Breast epithelium (tissue), 4 donors: Measurements from ENCODE around the gene OLFML2A. TPM values are rescaled to one million over a fixed set of nuclear protein-coding genes. Genes with fewer than 3 reads are reported as not detected.

Experiments used
- DNase-seq, 2 donors: peaks; one replicate each; pipeline ENCODE4 v3.0.0-alpha.2; 2019; ENCODE audit warnings: low spot score in 2 of 2
- H3K27ac ChIP-seq, 2 donors: fragments of 200-600 bp; sonication (generic) in 1 of 2; one replicate each; pipeline ENCODE4 v1.5.1; 2016 to 2019; ENCODE audit warnings: mild to moderate bottlenecking in 1 of 2
- H3K27me3 ChIP-seq, 2 donors: fragments of 200-600 bp; sonication (generic) in 1 of 2; one replicate each; pipeline versions ENCODE4 v1.5.1 to v1.6.0; 2017 to 2019; ENCODE audit warnings: control low read depth in 1 of 2, mild to moderate bottlenecking in 1 of 2
- H3K36me3 ChIP-seq: fragments of 200-600 bp; one replicate; pipeline ENCODE4 v1.5.1; 2019
- H3K4me1 ChIP-seq, 2 donors: fragments of 200-600 bp; sonication (generic); one replicate each; pipeline ENCODE4 v1.5.1; 2016 to 2019; ENCODE audit warnings: control low read depth in 1 of 2
- H3K4me3 ChIP-seq, 3 donors: fragments of 200-600 bp; sonication (generic); 1 replicate in 2 of 3; 2 replicates in 1 of 3; pipeline ENCODE4 v1.5.1; 2016 to 2019; ENCODE audit warnings: mild to moderate bottlenecking in 3 of 3, moderate library complexity in 2 of 3
- H3K9me3 ChIP-seq, 2 donors: fragments of 200-600 bp; sonication (generic) in 1 of 2; one replicate each; pipeline ENCODE4 v1.5.1; 2016 to 2019; ENCODE audit warnings: control low read depth in 1 of 2
- POLR2A ChIP-seq: fragments of 450-650 bp; IDR thresholded peaks from one replicate; pipeline ENCODE4 v1.6.1; 2016; ENCODE audit warnings: antibody characterized with exemption, mild to moderate bottlenecking, moderate library complexity
- POLR2AphosphoS5 ChIP-seq, 3 donors: sonication (generic); formaldehyde crosslinking; IDR thresholded peaks; one replicate each; pipeline ENCODE4 v1.6.1; 2017; ENCODE audit warnings: antibody characterized with exemption in 3 of 3
- intact Hi-C: fragments of 100-400 bp; cut with DNase I; formaldehyde crosslinking; loops from one replicate; pipeline ENCODE4 v1.15.1; 2023; ENCODE audit warnings: low total_unique reads
- total RNA-seq, 3 donors: library from RNA; depleted of rRNA; stranded (reverse); fragments of >200 nt; gene quantifications; one replicate each; pipeline ENCODE4 v1.1.0, GENCODE V29; 2016
- TF ChIP-seq, protein P1 (sequence below), 3 donors: fragments of 450-650 bp; IDR thresholded peaks; one replicate each; pipeline ENCODE4 v1.5.1; 2016 to 2017; ENCODE audit warnings: antibody characterized with exemption in 3 of 3, mild to moderate bottlenecking in 3 of 3, moderate library complexity in 3 of 3

OLFML2A gene
- total RNA-seq, 3 donors from 2014 or later = 11.4 to 25.2 (median 11.4) TPM

DNA sequence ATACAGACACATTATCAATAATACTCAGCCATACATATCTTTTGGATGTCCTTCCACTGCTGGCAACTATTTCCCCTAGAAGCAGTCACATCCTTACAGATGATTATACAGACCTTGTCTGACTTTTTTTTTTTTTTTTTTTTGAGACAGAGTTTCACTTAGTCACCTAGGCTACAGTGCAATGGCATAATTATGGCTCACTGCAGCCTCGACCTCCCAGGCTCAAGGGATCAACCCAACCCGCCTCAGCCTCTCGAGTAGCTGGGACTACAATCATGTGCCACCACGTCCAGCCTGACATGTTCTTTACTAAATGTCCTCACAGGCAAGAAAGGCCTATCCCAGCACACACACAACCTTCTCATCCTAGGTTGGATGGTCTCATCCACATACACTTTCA lies 29.9 kb upstream of the OLFML2A start:
- TF ChIP-seq POLR2AphosphoS5 (IDR thresholded peaks at IDR 0.05) (no peak), POLR2A (no peak)
- TF ChIP-seq, protein P1, sequence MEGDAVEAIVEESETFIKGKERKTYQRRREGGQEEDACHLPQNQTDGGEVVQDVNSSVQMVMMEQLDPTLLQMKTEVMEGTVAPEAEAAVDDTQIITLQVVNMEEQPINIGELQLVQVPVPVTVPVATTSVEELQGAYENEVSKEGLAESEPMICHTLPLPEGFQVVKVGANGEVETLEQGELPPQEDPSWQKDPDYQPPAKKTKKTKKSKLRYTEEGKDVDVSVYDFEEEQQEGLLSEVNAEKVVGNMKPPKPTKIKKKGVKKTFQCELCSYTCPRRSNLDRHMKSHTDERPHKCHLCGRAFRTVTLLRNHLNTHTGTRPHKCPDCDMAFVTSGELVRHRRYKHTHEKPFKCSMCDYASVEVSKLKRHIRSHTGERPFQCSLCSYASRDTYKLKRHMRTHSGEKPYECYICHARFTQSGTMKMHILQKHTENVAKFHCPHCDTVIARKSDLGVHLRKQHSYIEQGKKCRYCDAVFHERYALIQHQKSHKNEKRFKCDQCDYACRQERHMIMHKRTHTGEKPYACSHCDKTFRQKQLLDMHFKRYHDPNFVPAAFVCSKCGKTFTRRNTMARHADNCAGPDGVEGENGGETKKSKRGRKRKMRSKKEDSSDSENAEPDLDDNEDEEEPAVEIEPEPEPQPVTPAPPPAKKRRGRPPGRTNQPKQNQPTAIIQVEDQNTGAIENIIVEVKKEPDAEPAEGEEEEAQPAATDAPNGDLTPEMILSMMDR (IDR thresholded peaks at IDR 0.05) = no peak
- no peaks in the 10 kb centered on the region for H3K9me3 ChIP-seq
- intact Hi-C loops = no loop called here

DNA sequence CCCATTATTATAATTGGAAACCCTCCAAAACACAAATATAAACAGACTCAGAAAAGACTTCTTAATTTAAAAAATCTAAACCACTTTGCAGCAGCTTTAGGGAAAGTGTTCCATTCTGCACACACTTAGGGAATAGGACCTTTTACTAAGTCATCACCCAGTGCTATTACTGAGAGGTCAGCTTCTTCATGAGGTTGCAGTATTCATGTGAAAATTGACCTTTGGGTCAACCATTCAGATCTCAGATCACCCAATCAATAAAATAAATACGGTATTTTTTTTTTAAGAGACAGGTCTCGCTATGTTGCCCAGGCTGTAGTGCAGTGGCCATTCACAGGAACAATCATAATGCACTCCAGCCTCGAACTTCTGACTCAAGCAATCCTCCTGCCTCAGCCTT lies 27.6 kb upstream of the OLFML2A start:
- TF ChIP-seq, protein P1 (IDR thresholded peaks at IDR 0.05) = no peak
- TF ChIP-seq POLR2AphosphoS5 (IDR thresholded peaks at IDR 0.05) = no peak
- TF ChIP-seq POLR2A = no peak
- Histone ChIP-seq H3K27me3 (no peaks in the 10 kb centered on the region), H3K4me3 (no peak overlapping the region), H3K4me1 (no peaks in the 10 kb centered on the region), H3K36me3 (no peaks in the 10 kb centered on the region), H3K27ac (no peak overlapping the region), H3K9me3 (no peaks in the 10 kb centered on the region)
- intact Hi-C loops = no loop called here
- DNase-seq = no peak

More for the DNA sequence above, 29.9 kb upstream of the OLFML2A start:
- Histone ChIP-seq H3K4me1 (no peaks in the 10 kb centered on the region), H3K27me3 (no peaks in the 10 kb centered on the region), H3K4me3 (no peak overlapping the region), H3K36me3 (no peaks in the 10 kb centered on the region), H3K27ac (no peak overlapping the region)
- no peak for DNase-seq

DNA sequence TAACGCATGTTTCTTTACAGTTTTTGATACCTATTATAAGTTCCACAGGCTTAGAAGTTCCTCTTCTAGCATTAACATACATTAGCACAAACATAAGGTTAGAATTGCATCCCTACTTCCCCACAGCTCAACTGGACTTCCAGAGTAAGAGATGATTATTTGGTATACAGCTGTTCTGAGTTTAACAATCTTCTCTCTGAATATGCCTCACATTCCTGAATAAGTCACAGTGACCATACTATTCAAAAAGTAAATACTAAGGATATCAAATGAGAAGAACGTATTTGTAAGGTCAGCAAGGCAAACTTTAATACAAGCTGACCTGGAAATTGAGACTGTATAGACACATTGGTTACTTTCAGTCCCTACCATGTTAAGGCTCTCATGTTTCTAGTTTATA lies 27.2 kb upstream of the OLFML2A start:
- intact Hi-C loops = no loop called here
- no peak for TF ChIP-seq POLR2AphosphoS5 (IDR thresholded peaks at IDR 0.05)
- no peak for TF ChIP-seq POLR2A
- TF ChIP-seq, protein P1 (IDR thresholded peaks at IDR 0.05) = no peak
- no peaks in the 10 kb centered on the region for H3K4me1 ChIP-seq
- H3K27me3 ChIP-seq = no peaks in the 10 kb centered on the region
- DNase-seq = no peak
- H3K27ac ChIP-seq = no peak overlapping the region
- H3K4me3 ChIP-seq = no peak overlapping the region
- H3K9me3 ChIP-seq = no peaks in the 10 kb centered on the region
- H3K36me3 ChIP-seq = no peaks in the 10 kb centered on the region

DNA sequence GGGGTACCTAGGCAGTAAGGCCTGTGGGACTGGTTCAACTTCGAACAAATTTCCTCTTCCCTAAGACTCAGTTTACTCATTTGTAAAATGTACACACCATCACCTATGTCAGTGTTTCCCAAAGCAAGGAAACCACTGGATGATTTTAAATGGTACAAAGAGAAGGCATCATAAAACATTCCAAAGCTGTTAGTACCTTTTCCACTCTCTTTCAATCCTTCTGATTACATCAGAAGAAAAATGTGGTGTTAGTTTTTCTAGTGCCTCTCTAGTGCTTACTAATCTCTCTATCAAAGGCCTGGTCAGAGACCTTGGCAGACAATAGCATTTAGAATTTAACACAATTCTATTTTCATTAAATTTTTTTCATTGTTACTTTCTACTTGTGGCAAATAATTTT lies 24.0 kb upstream of the OLFML2A start:
- DNase-seq = no peak
- Histone ChIP-seq H3K4me1 (no peaks in the 10 kb centered on the region), H3K4me3 (no peak overlapping the region), H3K9me3 (no peaks in the 10 kb centered on the region), H3K36me3 (no peaks in the 10 kb centered on the region), H3K27ac (no peak overlapping the region), H3K27me3 (no peaks in the 10 kb centered on the region)
- no peak for TF ChIP-seq POLR2A
- TF ChIP-seq, protein P1 (IDR thresholded peaks at IDR 0.05) = no peak
- no peak for TF ChIP-seq POLR2AphosphoS5 (IDR thresholded peaks at IDR 0.05)
- intact Hi-C loops = no loop called here

DNA sequence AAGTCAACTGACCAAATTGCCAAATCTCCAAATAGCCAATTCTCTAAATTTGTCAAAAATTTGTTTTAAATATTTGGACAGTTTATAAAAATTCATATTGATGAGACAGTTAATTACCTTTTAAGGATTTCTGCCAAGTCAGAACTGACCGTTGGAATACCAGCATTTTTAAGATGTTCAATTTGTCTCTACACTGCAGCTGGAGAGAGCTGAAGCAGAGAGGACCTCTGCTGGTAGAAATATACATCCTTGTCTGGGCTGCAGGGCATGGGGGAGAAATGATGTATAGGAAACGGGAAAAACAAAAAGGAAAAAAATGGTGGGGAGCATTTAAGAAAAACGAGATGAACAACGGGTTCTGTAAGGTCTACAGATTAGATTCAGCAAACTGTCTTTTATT lies 22.6 kb upstream of the OLFML2A start:
- Histone ChIP-seq H3K4me1 (peaks cover 0 to 5% of the 10 kb centered on the region in 2 donors), H3K4me3 (no peak overlapping the region), H3K27ac (no peak overlapping the region), H3K36me3 (no peaks in the 10 kb centered on the region), H3K9me3 (no peaks in the 10 kb centered on the region), H3K27me3 (no peaks in the 10 kb centered on the region)
- DNase-seq = no peak
- intact Hi-C loops = no loop called here
- TF ChIP-seq POLR2AphosphoS5 (IDR thresholded peaks at IDR 0.05) (no peak), POLR2A (no peak)
- TF ChIP-seq, protein P1 (IDR thresholded peaks at IDR 0.05) = no peak
